ENCODE measurements around the gene CCDC88C.

CCDC88C gene

GRCh38 chr14:91245029-91245428 lies 172.6 kb downstream of the CCDC88C start:
- DNase-seq (ENCODE audit: low read depth) = no peak
- TF ChIP-seq, protein P1, sequence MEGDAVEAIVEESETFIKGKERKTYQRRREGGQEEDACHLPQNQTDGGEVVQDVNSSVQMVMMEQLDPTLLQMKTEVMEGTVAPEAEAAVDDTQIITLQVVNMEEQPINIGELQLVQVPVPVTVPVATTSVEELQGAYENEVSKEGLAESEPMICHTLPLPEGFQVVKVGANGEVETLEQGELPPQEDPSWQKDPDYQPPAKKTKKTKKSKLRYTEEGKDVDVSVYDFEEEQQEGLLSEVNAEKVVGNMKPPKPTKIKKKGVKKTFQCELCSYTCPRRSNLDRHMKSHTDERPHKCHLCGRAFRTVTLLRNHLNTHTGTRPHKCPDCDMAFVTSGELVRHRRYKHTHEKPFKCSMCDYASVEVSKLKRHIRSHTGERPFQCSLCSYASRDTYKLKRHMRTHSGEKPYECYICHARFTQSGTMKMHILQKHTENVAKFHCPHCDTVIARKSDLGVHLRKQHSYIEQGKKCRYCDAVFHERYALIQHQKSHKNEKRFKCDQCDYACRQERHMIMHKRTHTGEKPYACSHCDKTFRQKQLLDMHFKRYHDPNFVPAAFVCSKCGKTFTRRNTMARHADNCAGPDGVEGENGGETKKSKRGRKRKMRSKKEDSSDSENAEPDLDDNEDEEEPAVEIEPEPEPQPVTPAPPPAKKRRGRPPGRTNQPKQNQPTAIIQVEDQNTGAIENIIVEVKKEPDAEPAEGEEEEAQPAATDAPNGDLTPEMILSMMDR (IDR thresholded peaks at IDR 0.05; ENCODE audit: low read depth, low read length, missing control alignments) = no peak
- no peak overlapping the region for H3K4me3 ChIP-seq (ENCODE audit: low read depth, low read length)

GRCh38 chr14:91244501-91244901 lies 173.1 kb downstream of the CCDC88C start, which contains the start of gene GPR68:
Gene GPR68, minus strand, starts transcription at chr14:91244704. Its CDS starts 9,654 bp downstream, at chr14:91235050.
- no peak within 1 kb of the TSS for H3K4me3 ChIP-seq (ENCODE audit: low read depth, low read length)
- no peak for DNase-seq (ENCODE audit: low read depth)
- TF ChIP-seq, protein P1 (IDR thresholded peaks at IDR 0.05; ENCODE audit: low read depth, low read length, missing control alignments) = no peak

GRCh38 chr14:91243074-91243471 lies 174.5 kb downstream of the CCDC88C start:
- DNase-seq (ENCODE audit: low read depth) = no peak
- peak overlapping the region; percentile 8; the same call in 1 of the 2 replicates for H3K4me3 ChIP-seq (ENCODE audit: low read depth, low read length)
- TF ChIP-seq, protein P1 (IDR thresholded peaks at IDR 0.05; ENCODE audit: low read depth, low read length, missing control alignments) = no peak

DNA sequence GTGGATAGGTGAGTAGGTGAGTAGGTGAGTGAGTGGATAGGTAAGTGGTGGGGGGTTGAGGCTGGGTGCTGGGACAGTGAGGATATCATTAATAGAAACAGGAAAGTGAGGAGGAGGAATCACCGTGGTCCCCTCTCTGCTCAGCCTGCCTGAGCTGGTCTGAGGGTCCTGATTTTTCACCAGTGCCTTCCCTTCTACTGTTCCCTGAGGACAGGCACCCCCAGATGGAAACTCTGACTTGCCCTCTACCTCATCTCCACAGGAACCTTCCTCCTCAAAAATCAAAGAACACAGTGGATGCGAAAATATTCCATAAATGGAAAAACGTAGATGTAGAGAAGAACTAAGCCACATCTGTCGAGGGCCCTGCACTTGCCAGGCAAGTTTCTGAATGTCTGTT lies 175.0 kb downstream of the CCDC88C start:
- TF ChIP-seq, protein P1 (IDR thresholded peaks at IDR 0.05; ENCODE audit: low read depth, low read length, missing control alignments) = no peak
- DNase-seq (ENCODE audit: low read depth) = no peak
- no peak overlapping the region; the same call in 1 of the 2 replicates for H3K4me3 ChIP-seq (ENCODE audit: low read depth, low read length)

DNA sequence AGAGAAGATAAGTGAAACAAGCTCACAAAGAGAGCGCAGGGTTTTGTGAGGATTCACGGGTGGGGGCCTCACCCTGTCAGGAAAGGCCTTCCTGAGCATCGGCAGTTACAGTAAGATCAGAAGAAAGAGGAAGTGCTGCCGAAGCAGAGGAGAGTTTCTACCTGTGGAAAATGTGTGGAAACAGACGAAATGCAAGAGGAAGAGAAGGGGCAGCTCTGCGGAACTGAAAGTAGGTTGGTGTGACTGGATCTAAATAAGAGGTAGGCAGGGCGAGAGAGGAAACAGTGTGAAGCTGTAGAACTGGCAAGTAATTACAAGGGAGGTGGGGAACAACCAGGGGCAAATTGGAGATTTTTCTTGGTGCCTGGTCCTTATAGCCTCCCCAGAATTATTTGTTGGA lies 175.8 kb downstream of the CCDC88C start:
- TF ChIP-seq, protein P1 (IDR thresholded peaks at IDR 0.05; ENCODE audit: low read depth, low read length, missing control alignments) = no peak
- peak overlapping the region; percentile 0 for H3K4me3 ChIP-seq (ENCODE audit: low read depth, low read length)
- peak; percentile 72 for DNase-seq (ENCODE audit: low read depth)

GRCh38 chr14:91238661-91239060 lies 179.0 kb downstream of the CCDC88C start:
- H3K4me3 ChIP-seq (ENCODE audit: low read depth, low read length) = no peak overlapping the region
- TF ChIP-seq, protein P1 (IDR thresholded peaks at IDR 0.05; ENCODE audit: low read depth, low read length, missing control alignments) = no peak
- DNase-seq (ENCODE audit: low read depth) = no peak

DNA sequence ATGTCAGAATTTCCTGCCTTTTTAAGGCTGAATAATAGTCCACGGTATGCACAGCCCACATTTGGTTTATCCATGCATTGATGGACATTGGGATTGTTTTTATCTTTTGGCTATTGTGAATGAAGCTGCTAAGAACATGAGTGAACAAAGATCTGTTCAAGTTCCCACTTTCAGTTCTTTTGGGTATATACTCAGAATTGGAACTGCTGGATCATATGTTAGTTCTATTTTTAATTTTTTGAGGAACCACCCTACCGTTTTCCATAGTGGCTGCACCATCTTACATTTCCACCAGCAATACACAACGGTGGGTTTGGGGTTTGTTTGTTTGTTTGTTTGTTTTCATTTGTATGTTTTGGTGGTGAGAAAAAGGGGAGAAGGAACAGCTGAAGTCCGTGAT lies 179.5 kb downstream of the CCDC88C start:
- TF ChIP-seq, protein P1 (IDR thresholded peaks at IDR 0.05; ENCODE audit: low read depth, low read length, missing control alignments) = no peak
- no peak overlapping the region for H3K4me3 ChIP-seq (ENCODE audit: low read depth, low read length)

More for the DNA sequence above, 179.5 kb downstream of the CCDC88C start:
- DNase-seq (ENCODE audit: low read depth) = no peak
